ENCODE data around the gene TOMM5.

GRCh38 chr9:37540634-37541033 lies 51.8 kb downstream of the TOMM5 start:
- TF ChIP-seq CTCF (IDR thresholded peaks at IDR 0.05; ENCODE audit: low read depth, low read length, poor library complexity, severe bottlenecking) (no peak), EZH2phosphoT487 (IDR thresholded peaks at IDR 0.05; ENCODE audit: borderline replicate concordance, low read length) (no peak)
